Loucy (cell line): ENCODE measurements around the gene WARS2.

Source experiments
- H2AFZ ChIP-seq: fragments of 200-600 bp; sonication (generic); 2 replicates; pipeline ENCODE4 v1.6.0; 2016; ENCODE audit warnings: antibody characterized with exemption, mild to moderate bottlenecking, low read length, moderate library complexity
- H3F3A ChIP-seq: fragments of 200-600 bp; 2 replicates; pipeline ENCODE4 v1.6.0; 2016; ENCODE audit warnings: antibody characterized with exemption, low read depth, mild to moderate bottlenecking
- H3K27me3 ChIP-seq: fragments of 200-600 bp; sonication (generic); 2 replicates; pipeline ENCODE4 v1.6.1; 2014; ENCODE audit warnings: low read length, mild to moderate bottlenecking; ENCODE audit not compliant: insufficient read depth, poor library complexity, severe bottlenecking
- H3K36me3 ChIP-seq: fragments of 200-600 bp; sonication (generic); 2 replicates; pipeline ENCODE4 v1.6.1; 2016; ENCODE audit warnings: low read length; ENCODE audit not compliant: insufficient read depth
- H3K4me1 ChIP-seq: fragments of 200-600 bp; sonication (generic); 2 replicates; pipeline ENCODE4 v1.5.1; 2014; ENCODE audit warnings: low read length, mild to moderate bottlenecking; ENCODE audit not compliant: insufficient read depth, poor library complexity, severe bottlenecking
- H3K4me2 ChIP-seq: fragments of 200-600 bp; sonication (generic); 2 replicates; pipeline ENCODE4 v1.6.0; 2014; ENCODE audit warnings: antibody characterized with exemption, low read length, low read depth, mild to moderate bottlenecking; ENCODE audit not compliant: poor library complexity, severe bottlenecking
- H3K4me3 ChIP-seq: fragments of 200-600 bp; sonication (generic); 2 replicates; pipeline ENCODE4 v1.5.1; 2014; ENCODE audit warnings: low read length, mild to moderate bottlenecking, mixed read lengths; ENCODE audit not compliant: poor library complexity, severe bottlenecking
- H3K79me2 ChIP-seq: fragments of 200-600 bp; sonication (generic); 2 replicates; pipeline ENCODE4 v1.6.1; 2014; ENCODE audit warnings: low read length; ENCODE audit not compliant: insufficient read depth
- H3K9ac ChIP-seq: fragments of 200-600 bp; sonication (generic); 2 replicates; pipeline ENCODE4 v1.6.0; 2014; ENCODE audit warnings: mild to moderate bottlenecking, low read depth, low read length, moderate library complexity; ENCODE audit not compliant: poor library complexity, severe bottlenecking
- H3K9me2 ChIP-seq: fragments of 200-600 bp; sonication (generic); replicated peaks from 2 replicates; pipeline ENCODE4 v1.6.1; 2016; ENCODE audit warnings: low read depth, low read length, mixed read lengths
- H3K9me3 ChIP-seq: fragments of 200-600 bp; sonication (generic); 2 replicates; pipeline ENCODE4 v1.6.1; 2014; ENCODE audit warnings: mild to moderate bottlenecking, antibody characterized with exemption, low read length, low read depth; ENCODE audit not compliant: insufficient read depth
- H4K20me1 ChIP-seq: fragments of 200-600 bp; sonication (generic); 2 replicates; pipeline ENCODE4 v1.6.0; 2014; ENCODE audit warnings: antibody characterized with exemption, low read length, mild to moderate bottlenecking; ENCODE audit not compliant: insufficient read depth, poor library complexity, severe bottlenecking
- EZH2phosphoT487 ChIP-seq: fragments of 200-600 bp; IDR thresholded peaks from 2 replicates; pipeline ENCODE4 v1.6.1; 2018; ENCODE audit warnings: antibody characterized with exemption, mild to moderate bottlenecking, moderate library complexity, borderline replicate concordance
- TF ChIP-seq, protein P1 (sequence below): fragments of 200-600 bp; sonication (generic); conservative IDR thresholded peaks from 2 replicates; pipeline ENCODE4 v1.5.1; 2014; ENCODE audit warnings: mild to moderate bottlenecking, antibody characterized with exemption, low read length

WARS2 gene

GRCh38 chr1:119048624-119049404 is 91.6 kb downstream of the WARS2 start:
- Histone ChIP-seq H3K9ac (no peak overlapping the region), H3K9me3 (no peaks in the 10 kb centered on the region), H2AFZ (no peak overlapping the region), H4K20me1 (no peaks in the 10 kb centered on the region), H3K4me1 (no peaks in the 10 kb centered on the region), H3K4me3 (no peak overlapping the region), H3F3A (no peaks in the 10 kb centered on the region), H3K4me2 (no peak overlapping the region), H3K79me2 (no peaks in the 10 kb centered on the region), H3K27me3 (no peaks in the 10 kb centered on the region), H3K9me2 (no peaks in the 10 kb centered on the region), H3K36me3 (peaks cover 6% of the 10 kb centered on the region; the same call in 1 of the 2 replicates)
- TF ChIP-seq, protein P1, sequence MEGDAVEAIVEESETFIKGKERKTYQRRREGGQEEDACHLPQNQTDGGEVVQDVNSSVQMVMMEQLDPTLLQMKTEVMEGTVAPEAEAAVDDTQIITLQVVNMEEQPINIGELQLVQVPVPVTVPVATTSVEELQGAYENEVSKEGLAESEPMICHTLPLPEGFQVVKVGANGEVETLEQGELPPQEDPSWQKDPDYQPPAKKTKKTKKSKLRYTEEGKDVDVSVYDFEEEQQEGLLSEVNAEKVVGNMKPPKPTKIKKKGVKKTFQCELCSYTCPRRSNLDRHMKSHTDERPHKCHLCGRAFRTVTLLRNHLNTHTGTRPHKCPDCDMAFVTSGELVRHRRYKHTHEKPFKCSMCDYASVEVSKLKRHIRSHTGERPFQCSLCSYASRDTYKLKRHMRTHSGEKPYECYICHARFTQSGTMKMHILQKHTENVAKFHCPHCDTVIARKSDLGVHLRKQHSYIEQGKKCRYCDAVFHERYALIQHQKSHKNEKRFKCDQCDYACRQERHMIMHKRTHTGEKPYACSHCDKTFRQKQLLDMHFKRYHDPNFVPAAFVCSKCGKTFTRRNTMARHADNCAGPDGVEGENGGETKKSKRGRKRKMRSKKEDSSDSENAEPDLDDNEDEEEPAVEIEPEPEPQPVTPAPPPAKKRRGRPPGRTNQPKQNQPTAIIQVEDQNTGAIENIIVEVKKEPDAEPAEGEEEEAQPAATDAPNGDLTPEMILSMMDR = no peak

- Histone ChIP-seq H2AFZ (no peak overlapping the region), H3F3A (no peaks in the 10 kb centered on the region), H3K27me3 (no peaks in the 10 kb centered on the region), H3K9ac (no peak overlapping the region), H3K4me2 (no peak overlapping the region), H3K9me2 (no peaks in the 10 kb centered on the region), H4K20me1 (no peaks in the 10 kb centered on the region), H3K36me3 (peaks cover 6% of the 10 kb centered on the region; the same call in 1 of the 2 replicates), H3K9me3 (no peaks in the 10 kb centered on the region), H3K4me1 (no peaks in the 10 kb centered on the region), H3K79me2 (no peaks in the 10 kb centered on the region), H3K4me3 (no peak overlapping the region)
- TF ChIP-seq EZH2phosphoT487 = no peak
- TF ChIP-seq, protein P1 = no peak
These were observed 93.5 kb downstream of the WARS2 start for GRCh38 chr1:119046785-119047438.

DNA sequence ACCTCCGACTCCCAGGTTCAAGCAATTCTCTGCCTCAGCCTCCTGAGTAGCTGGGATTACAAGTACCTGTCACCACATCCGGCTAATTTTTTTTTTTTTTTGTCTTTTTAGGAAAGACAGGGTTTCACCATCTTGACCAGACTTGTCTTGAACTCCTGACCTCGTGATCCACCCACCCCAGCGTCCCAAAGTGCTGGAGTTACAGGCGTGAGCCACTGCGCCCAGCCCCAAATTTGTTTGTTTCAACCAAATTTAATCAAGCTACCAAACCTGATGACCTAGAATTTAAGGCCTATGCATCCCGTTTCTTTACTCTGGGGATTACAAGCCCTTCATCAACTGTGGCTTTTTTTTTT is 94.0 kb downstream of the WARS2 start:
- H3K79me2 ChIP-seq = no peaks in the 10 kb centered on the region
- no peak overlapping the region for H2AFZ ChIP-seq
- no peaks in the 10 kb centered on the region for H4K20me1 ChIP-seq
- peaks cover 6% of the 10 kb centered on the region; the same call in 1 of the 2 replicates for H3K36me3 ChIP-seq
- no peaks in the 10 kb centered on the region for H3K9me2 ChIP-seq
- no peaks in the 10 kb centered on the region for H3F3A ChIP-seq
- H3K4me3 ChIP-seq = no peak overlapping the region
- H3K4me1 ChIP-seq = no peaks in the 10 kb centered on the region
- H3K4me2 ChIP-seq = no peak overlapping the region
- no peaks in the 10 kb centered on the region for H3K9me3 ChIP-seq
- TF ChIP-seq EZH2phosphoT487 = no peak
- TF ChIP-seq, protein P1 = no peak
- no peaks in the 10 kb centered on the region for H3K27me3 ChIP-seq
- no peak overlapping the region for H3K9ac ChIP-seq
